Naive thymus-derived CD4-positive, alpha-beta T cell (primary cell): ENCODE data around the gene FUBP1. TPM values are rescaled to one million over a fixed set of nuclear protein-coding genes. Genes with fewer than 3 reads are reported as not detected.
"Not testable (repeated sequence)": the region's sequence is repeated elsewhere in the genome, so short reads cannot be mapped to it uniquely, and the experiment has no call there.

Experiments used
- ATAC-seq: fragments of 150-1000 bp; cut with Tn5 transposase; 2 replicates; pipeline ENCODE4 v1.10.0; 2021; ENCODE audit warnings: mild to moderate bottlenecking, moderate library complexity
- CTCF ChIA-PET: fragments of 350-600 bp; sonication (Branson Sonifier 250); formaldehyde crosslinking; loops from one replicate; lab custom pipeline; 2021; ENCODE audit warnings: antibody characterized with exemption; lab: Charles Lee
- POLR2A ChIA-PET: fragments of 350-600 bp; sonication (Branson Sonifier 250); formaldehyde crosslinking; loops from one replicate; lab custom pipeline; 2021; ENCODE audit warnings: antibody characterized with exemption, inconsistent platforms; lab: Charles Lee
- DNase-seq, 9 donors: peaks; one replicate each; pipeline versions ENCODE4 v3.0.0 to v3.0.0-alpha.2; 2020 to 2022; ENCODE audit warnings: mixed read lengths in 1 of 9
- H3K27ac ChIP-seq: one replicate; pipeline ENCODE4 v1.7.0; 2013; ENCODE audit warnings: mild to moderate bottlenecking, low read depth, low read length, moderate library complexity
- H3K27me3 ChIP-seq, 2 donors: one replicate each; pipeline ENCODE4 v1.7.0; 2013; ENCODE audit warnings: low read length in 2 of 2, mild to moderate bottlenecking in 2 of 2, moderate library complexity in 2 of 2; ENCODE audit not compliant: control insufficient read depth in 2 of 2, insufficient read depth in 2 of 2
- H3K36me3 ChIP-seq, 3 experiments: 1 replicate in 2 of 3; 2 replicates in 1 of 3; pipeline ENCODE4 v1.7.0; 2013; ENCODE audit warnings: low read length in 3 of 3, mild to moderate bottlenecking in 3 of 3, moderate library complexity in 1 of 3; ENCODE audit not compliant: insufficient read depth in 3 of 3, control insufficient read depth in 2 of 3
- H3K4me1 ChIP-seq, 2 donors: one replicate each; pipeline ENCODE4 v1.7.0; 2013; ENCODE audit warnings: low read length in 2 of 2, mild to moderate bottlenecking in 2 of 2, moderate library complexity in 1 of 2; ENCODE audit not compliant: control insufficient read depth in 2 of 2, insufficient read depth in 2 of 2
- H3K4me3 ChIP-seq: 2 replicates; pipeline ENCODE4 v1.7.0; 2013; ENCODE audit warnings: mild to moderate bottlenecking, low read length
- H3K9me3 ChIP-seq, 3 experiments: 1 replicate in 2 of 3; 2 replicates in 1 of 3; pipeline ENCODE4 v1.7.0; 2013; ENCODE audit warnings: low read length in 3 of 3; ENCODE audit not compliant: control insufficient read depth in 2 of 3
- H3K27ac Mint-ChIP-seq, 9 donors: one replicate each; pipeline ENCODE4 v1.8.0; 2020 to 2022; ENCODE audit warnings: mixed read lengths in 9 of 9, mild to moderate bottlenecking in 8 of 9, moderate library complexity in 5 of 9, inconsistent platforms in 2 of 9
- H3K27me3 Mint-ChIP-seq, 5 donors: one replicate each; pipeline ENCODE4 v1.8.0; 2021 to 2022; ENCODE audit warnings: mixed read lengths in 5 of 5, mild to moderate bottlenecking in 1 of 5
- H3K36me3 Mint-ChIP-seq, 5 donors: one replicate each; pipeline ENCODE4 v1.8.0; 2020 to 2022; ENCODE audit warnings: mixed read lengths in 5 of 5, mild to moderate bottlenecking in 3 of 5, inconsistent platforms in 1 of 5
- H3K4me1 Mint-ChIP-seq, 7 donors: one replicate each; pipeline ENCODE4 v1.8.0; 2020 to 2022; ENCODE audit warnings: mixed read lengths in 7 of 7, mild to moderate bottlenecking in 3 of 7, inconsistent platforms in 1 of 7
- H3K4me3 Mint-ChIP-seq, 10 donors: one replicate each; pipeline ENCODE4 v1.8.0; 2020 to 2022; ENCODE audit warnings: mild to moderate bottlenecking in 10 of 10, mixed read lengths in 10 of 10, moderate library complexity in 6 of 10, inconsistent platforms in 2 of 10
- H3K9me3 Mint-ChIP-seq, 11 donors: one replicate each; pipeline ENCODE4 v1.8.0; 2020 to 2022; ENCODE audit warnings: mixed read lengths in 11 of 11, mild to moderate bottlenecking in 4 of 11, inconsistent platforms in 1 of 11, moderate library complexity in 1 of 11
- intact Hi-C, 2 donors: fragments of 100-400 bp; cut with micrococcal nuclease; formaldehyde crosslinking; loops; one replicate each; pipeline ENCODE4 v1.15.1; 2023
- polyA plus RNA-seq, 2 donors: library from polyadenylated mRNA; unstranded; fragments of 300-500 nt; fragmentation: Illumina TruSeq; gene quantifications; one replicate each; pipeline ENCODE4 v1.2.3, GENCODE V29; 2021
- total RNA-seq, 6 experiments: library from RNA in 5 of 6; stranded (reverse) in 5 of 6; gene quantifications; 1 replicate in 5 of 6; 2 replicates in 1 of 6; pipeline ENCODE4 v1.2.3 and lab custom pipeline; 2021 to 2026

Gene FUBP1
- total and polyA plus RNA-seq, 7 experiments from 2014 or later: 58.0 to 253 (median 220) TPM

GRCh38 chr1:77984629-77985028 lies 5.8 kb upstream of the FUBP1 start:
- H3K4me3 Mint-ChIP-seq: no peak overlapping the region
- no peak overlapping the region for H3K27ac Mint-ChIP-seq
- peaks cover 23 to 67% (median 49%) of the 10 kb centered on the region in 7 donors for H3K4me1 Mint-ChIP-seq
- DNase-seq (no peak), ATAC-seq (no peak)
- no peaks in the 10 kb centered on the region for H3K36me3 ChIP-seq
- no peaks in the 10 kb centered on the region for H3K27me3 Mint-ChIP-seq
- H3K9me3 Mint-ChIP-seq: peaks cover 0 to 2% (median 0%) of the 10 kb centered on the region in 11 donors
- H3K4me1 ChIP-seq: peaks cover 7% of the 10 kb centered on the region in 2 donors
- no peaks in the 10 kb centered on the region for H3K27me3 ChIP-seq
- H3K9me3 ChIP-seq: no peaks in the 10 kb centered on the region
- H3K27ac ChIP-seq: no peak overlapping the region
- ChIA-PET CTCF (no interaction called here), POLR2A (interaction anchor here (13.4 kb wide), 1 partner anchor 16 kb away, joined by 324 read pairs; the partner anchor contains the start of gene DNAJB4)
- peaks cover 0 to 17% (median 11%) of the 10 kb centered on the region in 5 donors for H3K36me3 Mint-ChIP-seq
- no peak overlapping the region for H3K4me3 ChIP-seq
- intact Hi-C loops: no loop called here

- Mint-ChIP-seq H3K4me1 (peaks cover 16 to 60% (median 44%) of the 10 kb centered on the region in 7 donors), H3K27me3 (no peaks in the 10 kb centered on the region), H3K27ac (no peak overlapping the region), H3K36me3 (peaks cover 0 to 17% (median 11%) of the 10 kb centered on the region in 5 donors), H3K4me3 (no peak overlapping the region), H3K9me3 (peaks cover 0 to 2% (median 0%) of the 10 kb centered on the region in 11 donors)
- DNase-seq (no peak), ATAC-seq (no peak)
- Histone ChIP-seq H3K4me1 (peaks cover 7% of the 10 kb centered on the region in 2 donors), H3K27ac (no peak overlapping the region), H3K36me3 (peaks cover 0 to 3% (median 0%) of the 10 kb centered on the region in 3 experiments), H3K27me3 (no peaks in the 10 kb centered on the region), H3K4me3 (no peak overlapping the region), H3K9me3 (no peaks in the 10 kb centered on the region)
- ChIA-PET POLR2A (interaction anchor here (13.4 kb wide), 1 partner anchor 17 kb away, joined by 324 read pairs; the partner anchor contains the start of gene DNAJB4), CTCF (no interaction called here)
- intact Hi-C loops: no loop called here
These were observed 5.1 kb upstream of the FUBP1 start for GRCh38 chr1:77983997-77984355.

- POLR2A ChIA-PET: interaction anchor here (13.4 kb wide), 1 partner anchor 18 kb away, joined by 324 read pairs; the partner anchor contains the start of gene DNAJB4
- Mint-ChIP-seq H3K27ac (peak overlapping the region in 1 of 9 donors; percentile 29), H3K36me3 (peaks cover 0 to 17% (median 11%) of the 10 kb centered on the region in 5 donors), H3K4me1 (peaks cover 14 to 55% (median 43%) of the 10 kb centered on the region in 7 donors)
- H3K9me3 ChIP-seq, H3K27ac ChIP-seq, H3K36me3 ChIP-seq, ATAC-seq, H3K4me3 ChIP-seq, H3K27me3 Mint-ChIP-seq, H3K4me3 Mint-ChIP-seq, H3K27me3 ChIP-seq, intact Hi-C loops, H3K9me3 Mint-ChIP-seq, CTCF ChIA-PET, DNase-seq, H3K4me1 ChIP-seq: not testable (repeated sequence)
These were observed 4.6 kb upstream of the FUBP1 start for GRCh38 chr1:77983352-77983996.

- ChIA-PET POLR2A (interaction anchor here (0.5 to 13.4 kb wide), 25 partner anchors 10 to 671 kb away, joined by 3 to 324 read pairs (median 4); partner anchors contain the start of genes DNAJB4, IFI44, IFI44L and MIGA1), CTCF (interaction anchor here (0.8 to 1.2 kb wide), 3 partner anchors 11 to 136 kb away, joined by 3 to 6 read pairs (median 5); no protein-coding TSS in a partner anchor)
- Histone ChIP-seq H3K27me3 (no peaks in the 10 kb centered on the region), H3K27ac (peak overlapping the region; percentile 97), H3K4me3 (peak overlapping the region; percentile 99), H3K9me3 (no peaks in the 10 kb centered on the region), H3K4me1 (peaks cover 37 to 38% of the 10 kb centered on the region in 2 donors), H3K36me3 (peaks cover 0 to 10% (median 0%) of the 10 kb centered on the region in 3 experiments)
- H3K27me3 Mint-ChIP-seq: no peaks in the 10 kb centered on the region
- H3K4me3 Mint-ChIP-seq: no peak overlapping the region
- peaks cover 4 to 21% (median 17%) of the 10 kb centered on the region in 5 donors for H3K36me3 Mint-ChIP-seq
- no peak overlapping the region for H3K27ac Mint-ChIP-seq
- DNase-seq (peak; percentile 23 to 93 (median 87)), ATAC-seq (peak; percentile 72)
- peaks cover 29 to 54% (median 40%) of the 10 kb centered on the region in 7 donors for H3K4me1 Mint-ChIP-seq
- H3K9me3 Mint-ChIP-seq: no peaks in the 10 kb centered on the region
- intact Hi-C loops: loop anchor here (2.0 to 10.0 kb wide), 4 partner anchors 544 to 1904 kb away; partner anchors contain the start of genes IFI44L (in 1 of the 2) and ST6GALNAC3 (in 1 of the 2)
These were observed 441 bp downstream of the FUBP1 start for GRCh38 chr1:77978293-77978968.

- Mint-ChIP-seq H3K36me3 (peaks cover 4 to 21% (median 18%) of the 10 kb centered on the region in 5 donors), H3K9me3 (no peaks in the 10 kb centered on the region), H3K4me1 (peaks cover 31 to 57% (median 40%) of the 10 kb centered on the region in 7 donors), H3K27me3 (no peaks in the 10 kb centered on the region), H3K4me3 (no peak overlapping the region), H3K27ac (no peak overlapping the region)
- no peak for ATAC-seq
- CTCF ChIA-PET: interaction anchor here (1.1 to 1.2 kb wide), 2 partner anchors 25 to 136 kb away, joined by 5 to 6 read pairs; no protein-coding TSS in a partner anchor
- intact Hi-C loops: loop anchor here (2.0 to 10.0 kb wide), 4 partner anchors 543 to 1903 kb away; partner anchors contain the start of genes IFI44L (in 1 of the 2) and ST6GALNAC3 (in 1 of the 2)
- Histone ChIP-seq H3K27me3 (no peaks in the 10 kb centered on the region), H3K36me3 (peaks cover 0 to 10% (median 0%) of the 10 kb centered on the region in 3 experiments), H3K9me3 (no peaks in the 10 kb centered on the region), H3K4me3 (peak overlapping the region; percentile 99), H3K27ac (peak overlapping the region; percentile 97), H3K4me1 (peaks cover 38 to 40% of the 10 kb centered on the region in 2 donors)
- no peak for DNase-seq
- POLR2A ChIA-PET: interaction anchor here (0.5 to 13.4 kb wide), 18 partner anchors 9 to 515 kb away, joined by 3 to 324 read pairs (median 4); partner anchors contain the start of genes DNAJB4, MIGA1 and ZZZ3
These were observed 931 bp downstream of the FUBP1 start for GRCh38 chr1:77977989-77978292.

GRCh38 chr1:77976433-77977076 lies 2.3 kb downstream of the FUBP1 start:
- ATAC-seq: no peak
- Histone ChIP-seq H3K9me3 (no peaks in the 10 kb centered on the region), H3K36me3 (peaks cover 0 to 10% (median 0%) of the 10 kb centered on the region in 3 experiments), H3K4me3 (peak overlapping the region; percentile 99), H3K4me1 (peaks cover 44 to 53% of the 10 kb centered on the region in 2 donors), H3K27me3 (no peaks in the 10 kb centered on the region), H3K27ac (peak overlapping the region; percentile 97)
- peaks cover 43 to 67% (median 45%) of the 10 kb centered on the region in 7 donors for H3K4me1 Mint-ChIP-seq
- ChIA-PET POLR2A (interaction anchor here (0.6 to 2.5 kb wide), 10 partner anchors 18 to 1676 kb away, joined by 3 to 19 read pairs (median 4); partner anchors contain the start of genes DNAJB4 and ZZZ3), CTCF (no interaction called here)
- H3K36me3 Mint-ChIP-seq: peaks cover 4 to 26% (median 23%) of the 10 kb centered on the region in 5 donors
- DNase-seq: peak in 1 of 9 donors; percentile 10
- no peaks in the 10 kb centered on the region for H3K9me3 Mint-ChIP-seq
- H3K27ac Mint-ChIP-seq: peak overlapping the region in 5 of 9 donors; percentile 29 to 80 (median 69)
- peak overlapping the region in 2 of 10 donors; percentile 81 to 89 for H3K4me3 Mint-ChIP-seq
- intact Hi-C loops: loop anchor here in 1 of 2 donors (10.0 kb wide), 2 partner anchors 542 to 1902 kb away; partner anchors contain the start of gene ST6GALNAC3
- H3K27me3 Mint-ChIP-seq: no peaks in the 10 kb centered on the region
